Hematopoietic multipotent progenitor cell treated with erythropoietin and hydrocortisone succinate and interleukin-3 and kit ligand, for 15 days (in vitro differentiated cells): Measurements from ENCODE around the gene MOBP.
"Not testable (repeated sequence)": the region's sequence is repeated elsewhere in the genome, so short reads cannot be mapped to it uniquely, and the experiment has no call there.

Source experiments
- DNase-seq: peaks from one replicate; pipeline ENCODE4 v3.0.0-alpha.2; 2015; ENCODE audit warnings: low spot score

Gene MOBP

DNA sequence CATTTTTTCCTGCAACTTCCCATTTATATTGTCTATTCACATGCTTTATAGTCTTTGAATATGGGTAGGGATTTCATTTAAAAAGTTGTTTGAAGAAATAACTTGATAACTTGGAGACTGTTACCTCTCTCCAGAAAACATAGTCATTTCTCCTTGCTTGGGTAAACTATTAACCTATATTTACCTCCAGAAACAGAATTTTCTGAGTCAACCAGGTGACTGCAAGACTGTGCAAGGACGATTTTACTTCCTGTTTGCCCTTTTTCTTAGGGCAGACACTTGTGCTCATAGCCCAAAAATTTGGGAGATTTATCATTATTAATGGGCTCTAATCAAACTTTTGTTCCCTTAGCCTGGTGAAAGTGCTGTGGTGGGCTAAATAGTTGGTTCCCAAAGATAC, 14.3 kb upstream of the MOBP start:
- DNase-seq, result no peak

DNA sequence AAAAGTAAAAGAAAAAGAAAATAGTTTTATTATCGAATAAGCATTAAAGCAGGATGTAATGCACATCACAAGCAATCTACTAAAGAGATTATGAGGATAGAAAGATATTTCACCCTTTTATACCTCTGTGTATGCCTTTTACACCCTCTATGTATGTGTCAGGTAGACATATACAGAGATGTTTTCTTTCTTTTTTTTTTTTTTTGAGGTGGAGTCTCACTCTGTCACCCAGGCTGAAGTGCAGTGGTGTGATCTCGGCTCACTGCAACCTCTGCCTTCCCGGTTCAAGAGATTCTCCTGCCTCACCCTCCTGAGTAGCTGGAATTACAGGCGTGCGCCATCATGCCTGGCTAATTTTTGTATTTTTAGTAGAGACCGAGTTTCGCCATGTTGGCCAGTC, 13.6 kb upstream of the MOBP start:
- not testable (repeated sequence) for DNase-seq

DNA sequence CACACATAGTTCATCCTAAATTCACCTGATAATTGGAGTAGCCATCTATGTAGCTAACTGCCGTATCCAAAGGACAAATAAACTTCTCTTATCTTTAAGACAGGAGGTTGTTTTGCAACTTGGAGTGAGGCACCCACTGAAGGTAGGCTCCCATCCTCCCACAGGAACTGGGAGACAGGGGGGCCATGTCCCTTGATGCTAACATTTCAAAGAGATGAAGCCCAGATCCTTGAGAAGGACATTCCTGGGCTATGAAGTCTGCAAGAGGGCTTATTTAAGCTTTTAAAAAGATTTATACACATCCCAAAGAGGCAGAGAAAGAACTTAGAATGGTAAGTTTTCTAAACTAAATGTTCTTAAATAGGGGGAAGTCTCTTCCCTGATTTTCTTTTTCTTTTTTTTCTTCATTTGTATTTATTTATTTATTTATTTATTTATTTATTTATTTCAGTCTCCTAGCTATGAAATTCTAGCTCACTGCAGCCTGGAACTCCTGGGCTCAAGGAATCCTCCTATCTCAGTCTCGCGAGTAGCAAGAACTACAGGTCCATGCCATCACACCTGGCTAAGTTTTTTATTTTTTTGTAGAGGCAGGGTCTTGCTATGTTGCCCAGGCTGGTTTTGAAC, 12.8 kb upstream of the MOBP start:
- DNase-seq, result no peak

DNA sequence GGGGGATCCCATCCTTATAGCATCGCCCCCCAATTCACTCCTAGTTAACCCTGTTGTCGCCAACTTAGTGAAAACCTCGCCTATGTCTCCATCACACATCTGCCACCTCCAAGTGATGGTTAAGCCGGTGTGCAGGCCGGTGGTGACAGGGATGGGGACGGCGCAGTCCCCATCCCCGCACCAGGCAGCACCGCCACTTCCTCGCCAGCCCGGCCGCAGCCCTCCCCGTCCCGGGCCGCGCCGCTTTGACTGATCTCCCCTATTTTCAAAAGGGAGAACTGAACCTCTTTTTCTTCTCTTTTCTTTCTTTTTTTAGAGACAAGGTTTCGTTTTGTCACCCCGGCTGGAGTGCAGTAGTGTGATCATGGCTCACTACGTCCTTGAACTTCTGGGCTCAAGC, 11.3 kb upstream of the MOBP start:
- DNase-seq, result no peak

DNA sequence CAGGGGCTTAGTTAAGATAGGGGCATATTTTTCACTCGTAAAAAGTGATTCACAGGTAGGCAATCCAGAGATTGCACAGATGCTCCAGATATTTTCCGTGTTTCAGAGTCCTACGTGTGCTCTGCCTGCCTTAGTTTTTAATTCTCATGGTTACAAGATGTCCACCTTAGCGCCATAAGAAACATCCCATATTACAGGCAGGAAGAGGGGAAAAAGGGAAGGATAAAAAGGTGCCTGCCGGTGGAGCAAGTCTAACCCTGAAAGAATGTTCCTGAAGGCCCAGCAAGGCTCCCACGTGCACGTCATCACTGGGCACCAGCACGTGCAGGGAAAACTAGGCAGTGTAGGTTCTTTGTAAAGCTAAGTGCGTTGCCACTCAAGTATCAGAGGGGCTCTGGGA, 10.1 kb upstream of the MOBP start:
- DNase-seq, result no peak

DNA sequence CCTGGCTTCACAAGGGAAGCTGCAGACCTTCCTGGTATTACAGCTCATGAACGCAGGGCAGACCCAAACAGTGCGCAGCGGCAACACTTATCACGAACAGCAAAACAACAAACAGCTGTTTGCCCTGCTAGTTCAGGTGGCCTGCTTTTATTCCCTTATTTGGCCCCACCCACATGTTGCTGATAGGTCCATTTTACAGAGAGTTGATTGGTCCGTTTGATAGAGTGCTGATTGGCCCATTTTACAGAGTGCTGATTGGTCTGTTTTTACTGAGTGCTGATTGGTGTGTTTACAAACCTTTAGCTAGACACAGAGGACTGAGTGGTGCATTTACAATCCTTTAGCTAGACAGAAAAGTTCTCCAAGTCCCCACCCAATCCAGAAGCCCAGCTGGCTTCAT, 8.9 kb upstream of the MOBP start:
- DNase-seq, result not testable (repeated sequence)

DNA sequence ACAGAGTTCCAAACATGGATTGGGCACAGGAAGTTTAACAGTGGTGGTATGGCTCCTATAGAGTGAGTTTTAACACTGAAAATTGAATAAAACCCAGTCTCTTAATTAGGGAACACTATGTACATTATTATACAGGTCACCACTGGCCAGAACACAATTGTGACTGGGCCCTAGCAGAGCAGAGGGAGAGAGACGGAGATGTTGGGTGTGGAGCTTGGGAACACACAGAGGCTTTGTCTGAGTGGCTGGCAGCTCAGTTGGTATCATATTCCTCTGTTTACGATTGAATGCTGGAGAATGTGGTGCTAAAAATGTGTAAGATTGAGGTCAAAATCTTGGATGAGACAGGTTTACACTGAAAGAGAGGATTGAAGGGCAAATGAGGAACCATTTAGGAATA, 6.8 kb upstream of the MOBP start:
- DNase-seq, result no peak

DNA sequence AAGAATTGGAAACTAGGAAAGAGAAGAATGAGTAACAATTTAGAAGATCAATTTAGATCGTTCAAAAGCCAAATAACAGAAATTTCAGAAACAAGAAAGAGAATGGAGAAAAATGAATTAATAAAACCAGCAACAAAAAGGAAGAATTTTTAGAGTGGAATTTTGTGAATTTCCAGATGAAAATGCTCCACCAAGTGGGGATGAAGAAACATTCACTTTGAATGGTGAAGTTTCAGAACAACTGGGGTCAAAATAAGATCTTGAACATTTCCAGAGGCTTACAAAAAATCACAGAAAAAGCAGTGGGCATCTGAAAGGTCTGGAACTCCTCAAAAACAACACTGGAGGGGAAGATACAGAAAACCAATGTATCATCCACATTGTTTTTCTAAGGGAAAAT, 4.2 kb upstream of the MOBP start:
- DNase-seq, result no peak

DNA sequence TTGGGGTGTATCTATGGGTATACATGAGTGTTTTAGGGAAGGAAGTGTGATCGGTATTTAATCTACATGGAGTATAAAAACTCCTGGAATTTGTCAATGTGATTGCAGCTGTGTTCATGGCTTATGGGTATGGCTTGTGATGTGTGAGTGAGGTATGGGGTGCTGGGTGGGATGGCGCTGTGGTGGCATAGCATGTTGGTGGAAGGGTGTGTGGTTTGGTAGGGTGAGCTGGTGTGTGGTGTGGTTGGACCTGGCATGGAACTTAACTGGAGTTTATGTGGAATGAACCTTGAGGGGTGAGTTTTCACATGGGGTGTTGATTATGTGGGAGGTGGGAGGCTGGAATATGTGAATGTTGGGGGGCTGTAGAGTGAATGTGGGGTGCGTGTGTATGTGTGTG, 492 bp upstream of the MOBP start:
- DNase-seq, result no peak

DNA sequence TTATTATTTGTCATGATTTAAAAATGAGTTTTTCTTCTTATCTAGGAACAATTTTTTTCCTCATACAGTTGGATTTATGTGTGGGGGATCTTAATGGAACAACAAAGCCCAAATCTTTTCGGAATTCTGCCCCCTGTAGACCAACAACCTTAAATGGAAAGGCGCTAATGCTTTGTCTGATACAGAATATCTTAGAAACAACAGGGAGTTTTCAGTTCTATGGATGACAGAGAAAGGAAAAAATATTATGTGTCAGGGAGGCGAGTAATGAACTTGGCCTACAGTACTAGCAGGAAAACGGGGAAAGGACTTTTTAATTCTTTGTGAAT, 592 bp downstream of the MOBP start:
- DNase-seq, result no peak

DNA sequence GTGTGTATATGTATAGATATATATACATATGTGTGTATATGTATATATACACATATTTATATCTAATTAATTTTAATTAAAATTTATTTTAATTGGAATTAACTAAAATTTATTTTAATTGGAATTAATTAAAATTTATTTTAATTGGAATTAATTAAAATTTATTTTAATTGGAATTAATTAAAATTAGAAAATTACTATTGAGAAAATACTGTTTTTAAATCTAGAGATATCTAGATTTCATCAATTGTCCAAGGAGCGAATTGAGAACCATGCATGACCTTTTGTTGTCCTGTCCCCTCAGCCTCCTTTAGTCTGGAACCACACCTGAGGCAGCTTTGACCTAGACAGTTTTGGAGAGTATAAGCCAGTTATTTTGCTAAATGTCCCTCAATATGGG, 1.8 kb downstream of the MOBP start:
- DNase-seq, result no peak

DNA sequence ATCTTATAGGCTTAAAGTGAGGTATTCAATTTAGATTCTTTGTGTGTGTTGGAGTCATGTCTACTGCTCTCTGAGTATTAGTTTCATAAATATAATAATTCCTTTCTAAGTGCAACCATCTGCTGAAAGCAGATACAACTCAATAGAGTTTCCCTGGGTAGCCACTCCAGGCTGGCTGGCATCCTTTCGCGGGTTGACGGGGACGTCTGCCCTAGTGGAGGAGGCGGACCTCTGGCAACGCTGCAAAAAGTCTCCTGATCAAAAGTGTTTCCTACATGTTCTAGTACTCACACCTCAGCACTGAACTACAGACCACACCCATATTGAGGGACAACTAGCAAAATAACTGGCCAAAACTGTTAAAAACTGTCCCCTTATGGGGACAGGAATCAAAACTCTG, 2.5 kb downstream of the MOBP start:
- no peak for DNase-seq

DNA sequence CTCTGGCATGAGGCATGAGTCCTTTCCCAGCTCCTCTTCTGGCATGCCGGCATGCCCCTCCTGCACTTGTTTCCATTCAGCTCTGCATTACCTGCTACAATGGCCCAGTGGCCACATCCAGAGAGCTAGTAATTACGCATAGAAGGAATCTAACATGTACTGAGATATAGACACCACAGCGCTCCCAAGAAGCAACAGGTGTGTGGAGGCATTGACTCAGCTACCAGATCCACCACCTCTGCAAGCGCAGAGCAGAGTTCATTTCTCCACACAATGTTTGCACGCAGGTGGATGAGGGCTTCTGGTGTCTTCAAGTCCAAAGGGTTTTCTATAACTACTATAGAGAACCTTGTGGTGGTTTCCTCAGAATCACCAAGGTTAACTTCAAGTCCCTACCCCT, 4.2 kb downstream of the MOBP start:
- DNase-seq, result no peak

DNA sequence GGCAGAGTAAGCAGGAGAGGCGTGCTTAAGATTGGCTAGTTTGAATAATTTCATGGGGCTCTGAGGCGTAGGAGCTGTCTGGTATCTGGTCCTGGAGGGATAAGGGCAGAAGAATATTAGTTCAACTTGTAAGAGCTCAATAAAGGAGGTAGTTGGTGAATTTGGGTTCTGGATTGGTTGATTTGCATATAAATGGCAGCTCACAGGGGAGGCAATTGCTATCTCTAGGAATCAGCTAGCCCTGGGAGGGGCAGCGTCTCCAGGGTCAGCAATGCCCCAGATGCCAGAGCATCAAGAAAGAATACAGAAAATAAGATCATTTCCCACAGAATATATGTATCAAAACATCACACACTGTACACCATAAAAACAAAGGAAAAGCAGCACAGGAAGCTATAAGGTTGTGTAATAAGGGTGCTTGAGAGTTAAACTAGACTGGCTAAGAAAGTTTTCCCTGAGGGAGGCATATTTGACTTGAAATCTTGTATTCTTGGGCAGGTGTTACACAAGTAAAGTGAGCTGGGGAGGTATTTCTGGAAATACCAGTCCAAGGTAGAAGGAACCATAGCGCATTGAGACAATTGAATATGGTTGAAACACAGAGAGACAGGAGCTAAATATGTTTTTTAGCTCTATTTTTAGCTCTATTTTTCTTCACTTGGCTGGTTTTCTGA, 6.1 kb downstream of the MOBP start:
- no peak for DNase-seq

DNA sequence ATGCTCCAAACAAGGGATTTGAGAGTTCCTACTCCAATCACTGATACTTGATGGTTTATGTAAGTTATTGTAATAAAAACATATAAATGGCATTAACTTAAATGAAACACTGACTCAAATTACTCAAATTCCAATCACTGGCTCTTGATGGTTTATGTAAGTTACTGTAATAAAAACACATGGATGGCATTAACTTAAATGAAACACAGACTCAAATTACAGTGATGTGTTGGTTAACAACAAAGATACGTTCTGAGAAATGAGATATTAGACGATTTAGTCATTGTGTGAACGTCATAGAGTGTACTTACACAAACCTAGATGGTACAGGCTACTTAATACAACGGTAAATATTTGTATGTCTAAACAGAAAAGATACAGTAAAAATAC, 6.6 kb downstream of the MOBP start:
- DNase-seq, result no peak

DNA sequence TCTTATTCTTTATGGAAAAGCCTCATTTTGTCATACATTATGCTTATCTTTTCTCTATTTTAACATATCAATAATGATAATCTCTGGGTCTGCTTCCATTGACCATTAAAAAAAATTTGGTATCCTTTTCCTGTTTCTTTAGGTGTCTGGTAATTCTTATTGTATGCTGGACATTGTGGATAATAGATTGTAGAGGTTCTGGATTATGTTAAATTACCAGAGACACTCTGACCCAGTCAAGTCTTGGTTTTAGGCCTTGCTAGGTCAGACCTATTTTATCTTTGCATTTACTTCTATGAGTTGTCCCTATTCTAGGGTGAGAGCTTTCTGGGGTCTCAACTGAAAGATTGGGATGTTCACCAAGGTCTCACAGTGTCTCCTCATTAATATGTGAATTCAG, 9.3 kb downstream of the MOBP start:
- no peak for DNase-seq

DNA sequence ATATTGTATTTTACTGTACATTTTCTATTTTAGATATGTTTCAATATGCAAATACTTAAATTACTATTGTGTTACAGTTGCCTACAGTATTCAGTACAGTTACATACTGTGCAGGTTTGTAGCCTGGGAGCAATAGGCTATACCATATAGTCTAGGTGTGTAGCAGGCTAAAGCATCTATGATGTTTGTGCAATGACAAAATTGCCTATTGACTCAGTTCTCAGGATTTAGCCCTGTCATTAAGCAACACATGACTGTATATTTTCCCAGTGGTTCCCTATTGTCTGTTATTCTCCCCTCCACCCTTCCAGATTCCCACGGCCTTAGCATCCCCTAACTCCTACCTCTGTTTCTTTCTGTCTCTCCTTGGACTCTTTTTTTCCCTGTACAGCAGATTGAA, 10.7 kb downstream of the MOBP start:
- no peak for DNase-seq

DNA sequence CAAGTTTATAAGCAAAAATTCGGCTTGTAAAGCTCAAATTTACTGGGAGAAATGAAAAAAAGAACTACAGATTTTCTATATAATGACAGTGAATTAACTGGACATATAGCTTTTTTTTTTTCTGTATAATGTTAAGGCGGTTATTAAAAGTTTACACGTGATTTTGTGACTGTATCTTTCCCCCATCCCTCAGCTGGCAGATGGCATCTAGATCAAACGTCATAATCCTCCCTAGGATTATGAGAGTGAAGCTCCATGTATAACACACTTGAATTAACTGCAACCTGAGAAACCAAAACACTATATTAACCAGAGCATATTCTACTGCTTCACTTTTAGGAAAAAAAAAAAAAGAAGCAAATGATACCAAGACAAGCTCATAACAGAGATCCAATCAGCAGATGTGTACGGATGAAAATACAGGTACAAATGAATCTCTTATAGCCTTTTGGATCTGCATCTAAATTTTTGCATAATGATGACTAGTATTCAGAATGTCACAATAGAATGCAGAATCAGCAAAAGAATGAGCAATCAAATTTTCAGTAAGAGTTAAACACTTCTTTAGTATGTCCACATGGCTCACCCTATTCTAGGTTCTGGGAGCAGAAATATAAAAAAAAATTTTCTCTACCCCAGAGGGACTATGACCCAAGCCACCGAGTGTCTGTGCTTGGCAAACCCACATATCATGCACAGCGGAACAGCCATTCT, 12.4 kb downstream of the MOBP start:
- DNase-seq, result no peak

DNA sequence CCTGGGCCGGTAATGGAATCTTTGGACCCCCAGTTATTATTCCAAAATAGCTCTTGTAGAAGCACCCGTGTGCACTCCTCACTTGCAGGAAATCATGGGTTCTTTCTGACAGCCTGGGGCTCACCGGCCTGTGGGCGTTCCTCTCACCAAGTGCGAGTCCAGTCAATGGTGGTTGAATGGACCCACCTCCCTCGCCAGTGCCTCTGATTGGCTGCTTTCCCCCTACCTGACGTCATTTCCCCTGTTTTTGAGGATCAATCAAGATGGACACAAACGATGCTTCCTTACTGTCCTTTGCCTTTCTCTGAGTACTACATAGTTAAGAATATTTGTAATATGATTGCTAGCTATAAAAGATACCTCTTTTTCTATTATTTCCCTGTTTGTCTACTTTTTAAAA, 18.1 kb downstream of the MOBP start:
- no peak for DNase-seq

DNA sequence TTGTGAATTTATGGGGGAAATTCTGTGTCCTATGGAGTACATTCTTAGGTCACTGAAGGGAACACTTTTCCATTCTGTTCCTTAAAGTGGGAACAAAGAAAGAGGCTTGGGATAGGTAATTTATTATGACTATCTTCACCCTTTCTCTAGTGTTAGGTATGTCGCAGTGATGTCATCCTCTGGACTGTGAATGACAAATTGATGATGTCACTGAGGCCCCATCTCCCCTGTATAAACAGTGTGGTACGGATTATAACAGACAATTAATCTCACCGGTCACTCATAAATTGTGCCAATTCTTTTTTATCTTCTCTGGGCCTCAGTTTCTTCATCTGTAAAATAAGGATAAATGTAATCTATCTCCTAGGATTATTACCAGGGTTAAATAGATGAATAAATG, 23.5 kb downstream of the MOBP start:
- no peak for DNase-seq

DNA sequence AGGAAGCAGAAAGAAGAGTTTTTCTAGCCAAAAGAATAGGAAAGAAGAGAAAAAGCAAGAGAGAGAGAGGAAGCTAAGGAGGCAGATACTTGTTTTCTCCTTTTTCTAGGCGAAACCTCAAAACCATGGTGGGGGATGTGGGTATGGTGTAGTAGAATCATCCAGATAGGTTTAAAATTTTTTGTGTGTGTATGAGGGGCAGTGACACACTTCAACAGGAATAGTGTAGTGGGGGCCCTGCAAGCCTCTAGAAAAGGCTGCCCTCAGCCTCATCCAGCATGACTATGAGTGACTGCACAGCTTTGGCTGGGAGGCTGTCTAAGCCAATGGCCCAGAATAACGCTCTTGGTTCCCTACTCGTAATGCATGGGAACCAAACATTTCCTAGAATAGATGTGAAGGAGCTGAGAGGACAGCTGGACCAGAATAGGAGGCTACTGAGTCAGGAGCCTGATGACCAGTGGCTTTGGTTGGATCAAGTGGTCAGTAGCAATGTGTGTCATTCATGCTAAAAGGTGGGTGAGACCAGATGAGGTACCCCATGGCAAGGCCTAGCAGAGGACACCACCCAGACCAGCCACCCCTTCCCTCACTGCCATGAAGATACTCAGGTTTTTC, 24.4 kb downstream of the MOBP start:
- DNase-seq, result no peak

DNA sequence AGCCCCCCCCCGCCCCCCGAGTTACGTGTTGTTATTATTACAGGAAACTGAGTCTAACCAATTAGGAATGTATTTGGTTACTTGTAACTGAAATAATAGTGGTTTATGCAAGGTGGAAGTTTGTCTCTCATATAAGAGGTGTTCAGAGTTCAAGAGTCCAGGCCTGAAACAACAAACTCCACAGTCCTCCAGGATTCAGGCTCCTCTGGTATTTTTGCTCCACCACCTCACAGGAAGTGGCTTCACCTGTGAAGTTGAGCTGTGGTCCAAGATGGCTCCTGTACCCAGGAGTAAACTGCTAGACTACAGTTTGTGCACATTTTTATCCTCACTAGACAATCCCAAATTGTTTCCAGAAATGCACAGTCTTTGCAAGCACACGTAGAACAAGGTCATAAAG, 27.3 kb downstream of the MOBP start:
- DNase-seq, result no peak

DNA sequence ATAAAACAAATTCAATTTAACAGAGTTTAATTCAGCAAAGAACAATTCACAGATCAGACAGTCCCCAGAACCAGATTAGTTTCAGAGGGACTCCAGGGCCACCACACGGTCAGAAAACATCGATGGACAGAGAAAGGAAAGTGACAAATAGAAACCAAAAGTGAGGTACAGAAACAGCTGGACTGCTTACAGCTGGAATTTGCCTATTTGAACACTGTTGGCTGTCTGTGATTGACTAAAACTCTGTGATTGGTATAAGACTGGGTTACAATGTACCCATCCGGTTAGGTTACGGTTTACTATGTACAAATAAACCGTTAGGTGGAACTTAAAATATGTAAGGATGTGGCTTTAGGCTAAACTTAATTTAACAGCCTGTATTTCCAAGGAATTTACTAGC, 30.3 kb downstream of the MOBP start:
- no peak for DNase-seq
